Gastrocnemius medialis (tissue), 4 donors: ENCODE data around the gene RNF44. TPM values are rescaled to one million over a fixed set of nuclear protein-coding genes. Genes with fewer than 3 reads are reported as not detected.

Source experiments
- ATAC-seq, 2 donors: fragments of 150-250 bp; one replicate each; pipeline ENCODE4 v1.9.1; 2016
- DNase-seq, 2 donors: peaks; one replicate each; pipeline ENCODE4 v3.0.0-alpha.2; 2019
- H3K27ac ChIP-seq, 4 donors: fragments of 200-600 bp; sonication (generic); 1 replicate in 1 of 4; 2 replicates in 3 of 4; pipeline ENCODE4 v1.5.1; 2016 to 2018; ENCODE audit warnings: mild to moderate bottlenecking in 2 of 4, moderate library complexity in 1 of 4
- H3K27me3 ChIP-seq, 3 donors: fragments of 200-600 bp; sonication (generic) in 2 of 3; 1 replicate in 1 of 3; 2 replicates in 2 of 3; pipeline versions ENCODE4 v1.5.1 to v1.6.0; 2016 to 2019; ENCODE audit warnings: mild to moderate bottlenecking in 1 of 3, moderate library complexity in 1 of 3
- H3K36me3 ChIP-seq, 2 donors: fragments of 200-600 bp; sonication (generic) in 1 of 2; one replicate each; pipeline ENCODE4 v1.5.1; 2017 to 2018
- H3K4me1 ChIP-seq, 2 donors: fragments of 200-600 bp; sonication (generic) in 1 of 2; one replicate each; pipeline ENCODE4 v1.5.1; 2016 to 2017; ENCODE audit warnings: mild to moderate bottlenecking in 2 of 2
- H3K4me3 ChIP-seq, 4 donors: fragments of 200-600 bp; sonication (generic) in 3 of 4; 1 replicate in 1 of 4; 2 replicates in 3 of 4; pipeline ENCODE4 v1.5.1; 2016 to 2019; ENCODE audit warnings: mild to moderate bottlenecking in 2 of 4
- H3K9me3 ChIP-seq, 3 donors: fragments of 200-600 bp; sonication (generic) in 2 of 3; 1 replicate in 1 of 3; 2 replicates in 2 of 3; pipeline ENCODE4 v1.5.1; 2016 to 2019
- CTCF ChIP-seq, 5 experiments: fragments of 450-650 bp in 3 of 5; fragments of 200-600 bp in 2 of 5; sonication (generic) in 2 of 5; IDR thresholded peaks in 4 of 5; conservative IDR thresholded peaks in 1 of 5; 1 replicate in 4 of 5; 2 replicates in 1 of 5; pipeline ENCODE4 v1.5.1; 2016 to 2019; ENCODE audit warnings: antibody characterized with exemption in 5 of 5, mild to moderate bottlenecking in 3 of 5, moderate library complexity in 3 of 5
- POLR2A ChIP-seq, 2 donors: fragments of 450-650 bp; IDR thresholded peaks; one replicate each; pipeline ENCODE4 v1.6.1; 2017; ENCODE audit warnings: antibody characterized with exemption in 2 of 2, mild to moderate bottlenecking in 2 of 2, moderate library complexity in 2 of 2
- in situ Hi-C, 4 donors: fragments of 200-750 bp; cut with MboI; loops; one replicate each; pipeline versions ENCODE4 v1.15.0 to v1.8.0; 2017; ENCODE audit warnings: low sequenced_read_pairs in 4 of 4
- intact Hi-C: fragments of 100-400 bp; cut with DNase I; formaldehyde crosslinking; loops from one replicate; pipeline ENCODE4 v1.15.1; 2023; ENCODE audit warnings: low total_unique reads
- total RNA-seq, 4 donors: library from RNA; depleted of rRNA; stranded (reverse); fragments of >200 nt; gene quantifications; one replicate each; pipeline versions ENCODE4 v1.1.0 to v1.2.3, GENCODE V29; 2016

The RNF44 gene
- total RNA-seq, 4 donors from 2014 or later: 4.1 to 7.0 (median 6.7) TPM

GRCh38 chr5:176565760-176566288 is 28.6 kb upstream of the RNF44 start:
- no peaks in the 10 kb centered on the region for H3K36me3 ChIP-seq
- intact Hi-C loops (no loop called here), in situ Hi-C loops (no loop called here)
- peaks cover 6 to 14% (median 8%) of the 10 kb centered on the region in 3 donors for H3K27me3 ChIP-seq
- ATAC-seq (no peak), DNase-seq (no peak)
- H3K4me3 ChIP-seq: no peak overlapping the region
- TF ChIP-seq CTCF (IDR thresholded peaks at IDR 0.05 in 4 of 5, conservative IDR thresholded peaks at IDR 0.05 in 1 of 5): no peak
- no peak for TF ChIP-seq POLR2A (IDR thresholded peaks at IDR 0.05)
- no peak overlapping the region for H3K27ac ChIP-seq
- H3K4me1 ChIP-seq: no peaks in the 10 kb centered on the region
- no peaks in the 10 kb centered on the region for H3K9me3 ChIP-seq

GRCh38 chr5:176564002-176564401 is 26.8 kb upstream of the RNF44 start:
- H3K27me3 ChIP-seq: peaks cover 4 to 14% (median 8%) of the 10 kb centered on the region in 3 donors
- no peak overlapping the region for H3K4me3 ChIP-seq
- no peaks in the 10 kb centered on the region for H3K9me3 ChIP-seq
- ATAC-seq (no peak), DNase-seq (no peak)
- no peaks in the 10 kb centered on the region for H3K4me1 ChIP-seq
- no peak overlapping the region for H3K27ac ChIP-seq
- intact Hi-C loops (no loop called here), in situ Hi-C loops (no loop called here)
- no peak for TF ChIP-seq CTCF (IDR thresholded peaks at IDR 0.05 in 4 of 5, conservative IDR thresholded peaks at IDR 0.05 in 1 of 5)
- no peak for TF ChIP-seq POLR2A (IDR thresholded peaks at IDR 0.05)
- no peaks in the 10 kb centered on the region for H3K36me3 ChIP-seq

- Histone ChIP-seq H3K36me3 (no peaks in the 10 kb centered on the region), H3K4me3 (no peak overlapping the region), H3K4me1 (no peaks in the 10 kb centered on the region), H3K27me3 (no peaks in the 10 kb centered on the region), H3K9me3 (no peaks in the 10 kb centered on the region), H3K27ac (no peak overlapping the region)
- intact Hi-C loops (no loop called here), in situ Hi-C loops (no loop called here)
- DNase-seq (no peak), ATAC-seq (no peak)
- TF ChIP-seq CTCF (IDR thresholded peaks at IDR 0.05 in 4 of 5, conservative IDR thresholded peaks at IDR 0.05 in 1 of 5) (no peak), POLR2A (IDR thresholded peaks at IDR 0.05) (no peak)
Observed at GRCh38 chr5:176562189-176562588, 25.0 kb upstream of the RNF44 start.

- TF ChIP-seq POLR2A (IDR thresholded peaks at IDR 0.05) (no peak), CTCF (IDR thresholded peaks at IDR 0.05 in 4 of 5, conservative IDR thresholded peaks at IDR 0.05 in 1 of 5) (no peak)
- no peak overlapping the region for H3K27ac ChIP-seq
- H3K27me3 ChIP-seq: no peaks in the 10 kb centered on the region
Observed at GRCh38 chr5:176561259-176561658, 24.1 kb upstream of the RNF44 start.

GRCh38 chr5:176560364-176560763 is 23.2 kb upstream of the RNF44 start:
- H3K4me3 ChIP-seq: no peak overlapping the region
- TF ChIP-seq POLR2A (IDR thresholded peaks at IDR 0.05): no peak
- no peak for TF ChIP-seq CTCF (IDR thresholded peaks at IDR 0.05 in 4 of 5, conservative IDR thresholded peaks at IDR 0.05 in 1 of 5)
- H3K4me1 ChIP-seq: no peaks in the 10 kb centered on the region
- no peaks in the 10 kb centered on the region for H3K9me3 ChIP-seq
- no peaks in the 10 kb centered on the region for H3K36me3 ChIP-seq
- ATAC-seq: no peak
- H3K27ac ChIP-seq: no peak overlapping the region
- no peak for DNase-seq
- H3K27me3 ChIP-seq: no peaks in the 10 kb centered on the region
- in situ Hi-C loops (no loop called here), intact Hi-C loops (no loop called here)

More at GRCh38 chr5:176561259-176561658, 24.1 kb upstream of the RNF44 start:
- DNase-seq (no peak), ATAC-seq (no peak)
- Histone ChIP-seq H3K4me3 (no peak overlapping the region), H3K9me3 (no peaks in the 10 kb centered on the region), H3K36me3 (no peaks in the 10 kb centered on the region), H3K4me1 (no peaks in the 10 kb centered on the region)
- in situ Hi-C loops (no loop called here), intact Hi-C loops (no loop called here)
